Fibroblast of lung (primary cell): ENCODE measurements around the gene CHST11. TPM values are rescaled to one million over a fixed set of nuclear protein-coding genes. Genes with fewer than 3 reads are reported as not detected.

Experiments used
- DNase-seq, 2 donors: peaks; one replicate each; pipeline versions ENCODE4 v3.0.0 to v3.0.0-alpha.2; 2010; ENCODE audit warnings: low read depth in 2 of 2
- H2AFZ ChIP-seq: 2 replicates; pipeline ENCODE4 v1.5.1; 2012; ENCODE audit warnings: low read length, control low read depth, inconsistent platforms
- H3K27ac ChIP-seq: 2 replicates; pipeline ENCODE4 v1.5.1; 2011; ENCODE audit warnings: low read length, control low read depth; ENCODE audit not compliant: insufficient read depth
- H3K27me3 ChIP-seq: 2 replicates; pipeline ENCODE4 v1.5.1; 2011; ENCODE audit warnings: mild to moderate bottlenecking, low read length; ENCODE audit not compliant: control insufficient read depth, insufficient read depth
- H3K36me3 ChIP-seq: 2 replicates; pipeline ENCODE4 v1.5.1; 2011; ENCODE audit warnings: low read length; ENCODE audit not compliant: control insufficient read depth, insufficient read depth
- H3K4me1 ChIP-seq: 2 replicates; pipeline ENCODE4 v1.5.1; 2011; ENCODE audit warnings: low read length; ENCODE audit not compliant: control insufficient read depth, insufficient read depth; ENCODE audit errors: extremely low read depth
- H3K4me2 ChIP-seq: 2 replicates; pipeline ENCODE4 v1.5.1; 2011; ENCODE audit warnings: low read length, control low read depth; ENCODE audit not compliant: insufficient read depth; ENCODE audit errors: extremely low read depth
- H3K4me3 ChIP-seq, 4 experiments: fragments of 200-600 bp in 1 of 4; sonication (generic) in 1 of 4; replicated peaks in 1 of 4; 2 replicates each; pipeline ENCODE4 v1.5.1; 2011 to 2016; ENCODE audit warnings: low read length in 4 of 4, low read depth in 3 of 4, mild to moderate bottlenecking in 3 of 4, control low read depth in 2 of 4, inconsistent platforms in 1 of 4, mixed read lengths in 1 of 4; ENCODE audit not compliant: insufficient read depth in 1 of 4; ENCODE audit errors: control extremely low read depth in 1 of 4
- H3K79me2 ChIP-seq: 2 replicates; pipeline ENCODE4 v1.5.1; 2012; ENCODE audit warnings: mild to moderate bottlenecking, low read length, inconsistent platforms; ENCODE audit not compliant: control insufficient read depth, insufficient read depth
- H3K9ac ChIP-seq: 2 replicates; pipeline ENCODE4 v1.5.1; 2011; ENCODE audit warnings: mild to moderate bottlenecking, low read length, control low read depth; ENCODE audit not compliant: insufficient read depth
- H3K9me3 ChIP-seq: 2 replicates; pipeline ENCODE4 v1.5.1; 2012; ENCODE audit warnings: low read depth, low read length; ENCODE audit not compliant: control insufficient read depth, insufficient read depth
- H4K20me1 ChIP-seq: 2 replicates; pipeline ENCODE4 v1.5.1; 2011; ENCODE audit warnings: low read length; ENCODE audit not compliant: control insufficient read depth, insufficient read depth; ENCODE audit errors: extremely low read depth
- EZH2 ChIP-seq: IDR thresholded peaks from 2 replicates; pipeline ENCODE4 v1.5.1; 2012; ENCODE audit warnings: low read length, control low read depth, mild to moderate bottlenecking; ENCODE audit errors: missing control alignments
- polyA plus RNA-seq, 2 donors: library from polyadenylated mRNA; depleted of rRNA in 1 of 2; stranded (reverse) in 1 of 2; unstranded in 1 of 2; fragments of >200 nt; gene quantifications; 2 replicates each; pipeline ENCODE4 v1.2.1, GENCODE V29; 2011 to 2012; ENCODE audit warnings: missing spikeins in 1 of 2
- total RNA-seq: library from RNA; depleted of rRNA; stranded (reverse); fragments of >200 nt; gene quantifications from 2 replicates; pipeline ENCODE4 v1.2.1, GENCODE V29; 2014
- TF ChIP-seq, protein P1 (sequence below), 2 donors: IDR thresholded peaks in 1 of 2; conservative IDR thresholded peaks in 1 of 2; 1 replicate in 1 of 2; 2 replicates in 1 of 2; pipeline ENCODE4 v1.5.1; 2011 to 2012; ENCODE audit warnings: low read length in 2 of 2, control low read depth in 1 of 2, inconsistent platforms in 1 of 2, low read depth in 1 of 2, mild to moderate bottlenecking in 1 of 2

CHST11 gene
- total and polyA plus RNA-seq, 2 donors (not counting 1 experiment from before 2014, with no cell fraction given): 3.5 to 9.1 TPM

DNA sequence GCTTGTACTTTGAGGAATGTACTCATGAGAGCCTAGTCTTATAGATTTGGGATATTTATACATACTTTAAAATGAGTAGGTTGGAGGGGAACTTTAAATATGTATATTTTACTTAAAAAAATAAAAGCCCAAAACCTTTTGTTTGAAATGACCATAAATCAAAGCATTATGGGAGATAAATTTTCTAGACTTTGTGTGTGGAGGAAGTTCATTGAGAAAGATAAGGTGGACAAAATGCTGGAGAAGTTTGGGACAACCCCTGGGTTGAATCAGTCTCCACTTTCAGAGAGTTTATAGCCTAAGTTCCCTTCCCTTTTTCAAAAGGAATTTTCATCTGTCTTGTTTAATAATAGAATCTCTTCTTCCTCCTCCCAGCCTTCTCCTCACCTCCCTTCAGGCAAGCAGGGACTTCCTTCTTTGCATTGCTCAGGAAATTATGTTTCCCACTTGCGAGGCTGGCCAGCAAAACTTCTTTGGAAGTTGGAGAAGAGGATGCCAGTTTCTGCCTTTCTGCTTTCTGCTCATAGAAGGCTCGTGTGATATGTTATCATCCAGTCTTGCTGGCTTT lies 54.2 kb downstream of the CHST11 start:
- Histone ChIP-seq H3K36me3 (no peaks in the 10 kb centered on the region), H3K9ac (no peak overlapping the region), H2AFZ (no peak overlapping the region), H3K9me3 (no peaks in the 10 kb centered on the region), H3K4me3 (no peak overlapping the region), H3K4me2 (no peak overlapping the region), H3K4me1 (no peaks in the 10 kb centered on the region), H4K20me1 (no peaks in the 10 kb centered on the region), H3K27ac (no peak overlapping the region), H3K79me2 (no peaks in the 10 kb centered on the region), H3K27me3 (no peaks in the 10 kb centered on the region)
- TF ChIP-seq, protein P1, sequence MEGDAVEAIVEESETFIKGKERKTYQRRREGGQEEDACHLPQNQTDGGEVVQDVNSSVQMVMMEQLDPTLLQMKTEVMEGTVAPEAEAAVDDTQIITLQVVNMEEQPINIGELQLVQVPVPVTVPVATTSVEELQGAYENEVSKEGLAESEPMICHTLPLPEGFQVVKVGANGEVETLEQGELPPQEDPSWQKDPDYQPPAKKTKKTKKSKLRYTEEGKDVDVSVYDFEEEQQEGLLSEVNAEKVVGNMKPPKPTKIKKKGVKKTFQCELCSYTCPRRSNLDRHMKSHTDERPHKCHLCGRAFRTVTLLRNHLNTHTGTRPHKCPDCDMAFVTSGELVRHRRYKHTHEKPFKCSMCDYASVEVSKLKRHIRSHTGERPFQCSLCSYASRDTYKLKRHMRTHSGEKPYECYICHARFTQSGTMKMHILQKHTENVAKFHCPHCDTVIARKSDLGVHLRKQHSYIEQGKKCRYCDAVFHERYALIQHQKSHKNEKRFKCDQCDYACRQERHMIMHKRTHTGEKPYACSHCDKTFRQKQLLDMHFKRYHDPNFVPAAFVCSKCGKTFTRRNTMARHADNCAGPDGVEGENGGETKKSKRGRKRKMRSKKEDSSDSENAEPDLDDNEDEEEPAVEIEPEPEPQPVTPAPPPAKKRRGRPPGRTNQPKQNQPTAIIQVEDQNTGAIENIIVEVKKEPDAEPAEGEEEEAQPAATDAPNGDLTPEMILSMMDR (conservative IDR thresholded peaks at IDR 0.05 in 1 of 2, IDR thresholded peaks at IDR 0.05 in 1 of 2; ENCODE audit: low read depth in 1 of 2, low read length in 2 of 2): no peak
- TF ChIP-seq EZH2: no peak
- DNase-seq: no peak

DNA sequence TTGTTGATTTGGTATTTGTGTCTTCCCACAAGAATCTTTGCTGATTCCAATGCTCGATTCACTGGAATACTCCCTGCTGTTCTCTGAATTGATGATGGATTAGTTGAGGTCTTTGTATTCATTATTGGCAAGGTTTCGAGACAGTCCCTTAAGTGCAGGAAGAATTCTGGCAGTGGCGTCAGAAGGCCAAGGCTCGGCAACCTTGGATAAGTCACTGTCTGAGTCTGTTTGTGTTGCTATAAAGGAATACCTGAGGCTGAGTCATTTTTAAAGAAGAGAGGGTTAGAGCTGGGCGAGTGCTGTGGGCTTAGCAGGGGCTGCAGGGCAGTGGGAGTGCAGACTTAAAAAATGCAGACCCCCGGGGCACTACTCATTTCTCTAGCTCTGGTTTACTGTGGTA lies 56.9 kb downstream of the CHST11 start:
- Histone ChIP-seq H3K27me3 (no peaks in the 10 kb centered on the region), H3K9ac (no peak overlapping the region), H3K4me1 (no peaks in the 10 kb centered on the region), H3K4me2 (no peak overlapping the region), H3K4me3 (no peak overlapping the region), H2AFZ (no peak overlapping the region), H3K79me2 (no peaks in the 10 kb centered on the region), H4K20me1 (no peaks in the 10 kb centered on the region), H3K36me3 (no peaks in the 10 kb centered on the region), H3K9me3 (no peaks in the 10 kb centered on the region), H3K27ac (no peak overlapping the region)
- TF ChIP-seq, protein P1 (conservative IDR thresholded peaks at IDR 0.05 in 1 of 2, IDR thresholded peaks at IDR 0.05 in 1 of 2; ENCODE audit: low read depth in 1 of 2, low read length in 2 of 2): no peak
- no peak for TF ChIP-seq EZH2
- DNase-seq: peak in 1 of 2 donors; percentile 99

DNA sequence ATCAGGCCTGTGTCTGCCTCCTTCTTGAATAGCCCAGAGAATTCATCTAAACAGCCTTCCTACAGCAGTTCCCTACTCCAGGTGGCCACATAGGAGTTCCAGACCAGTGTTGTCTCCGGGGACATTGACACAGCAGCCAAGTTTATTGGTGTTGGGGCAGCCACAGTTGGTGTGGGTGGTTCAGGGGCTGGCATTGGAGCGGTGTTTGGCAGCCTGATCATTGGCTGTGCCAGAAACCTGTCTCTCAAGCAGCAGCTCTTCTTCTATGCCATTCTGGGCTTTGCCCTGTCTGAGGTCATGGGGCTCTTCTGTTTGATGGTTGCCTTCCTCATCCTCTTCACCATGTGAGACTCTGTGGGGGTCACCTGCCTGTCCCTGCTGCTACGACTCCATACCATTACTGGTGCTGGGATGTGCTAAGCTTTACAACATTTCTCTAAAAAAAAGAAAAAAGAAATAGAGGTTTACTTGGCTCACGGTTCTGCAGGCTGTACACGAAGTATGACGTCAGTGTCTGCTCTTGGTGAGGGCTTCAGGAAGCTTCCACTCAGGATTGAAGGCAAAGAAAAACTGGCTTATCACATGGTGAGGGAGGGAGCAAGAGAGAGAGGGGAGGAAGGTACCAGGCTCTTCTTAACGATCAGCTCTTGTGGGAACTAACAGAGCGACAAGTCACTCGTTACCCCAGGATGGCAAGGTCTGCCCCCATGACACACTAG lies 57.5 kb downstream of the CHST11 start:
- Histone ChIP-seq H3K79me2 (no peaks in the 10 kb centered on the region), H2AFZ (no peak overlapping the region), H3K9ac (no peak overlapping the region), H3K27me3 (no peaks in the 10 kb centered on the region), H3K36me3 (no peaks in the 10 kb centered on the region), H3K4me1 (no peaks in the 10 kb centered on the region), H3K27ac (no peak overlapping the region), H3K9me3 (no peaks in the 10 kb centered on the region), H3K4me3 (no peak overlapping the region), H4K20me1 (no peaks in the 10 kb centered on the region), H3K4me2 (no peak overlapping the region)
- no peak for DNase-seq
- TF ChIP-seq, protein P1 (conservative IDR thresholded peaks at IDR 0.05 in 1 of 2, IDR thresholded peaks at IDR 0.05 in 1 of 2; ENCODE audit: low read depth in 1 of 2, low read length in 2 of 2): no peak
- TF ChIP-seq EZH2: no peak
